Stimulated activated naive CD4-positive, alpha-beta T cell treated with Interleukin-2 at 50 U/mL for 16 hours (primary cell): Measurements from ENCODE around the gene TSPEAR.
"Not testable (repeated sequence)": the region's sequence is repeated elsewhere in the genome, so short reads cannot be mapped to it uniquely, and the experiment has no call there.

ENCODE experiments used
- DNase-seq: peaks from one replicate; lab custom pipeline; 2025; lab: John Stamatoyannopoulos, UW

Gene TSPEAR

GRCh38 chr21:44589094-44589493 is 122.3 kb downstream of the TSPEAR start:
- no peak for DNase-seq

DNA sequence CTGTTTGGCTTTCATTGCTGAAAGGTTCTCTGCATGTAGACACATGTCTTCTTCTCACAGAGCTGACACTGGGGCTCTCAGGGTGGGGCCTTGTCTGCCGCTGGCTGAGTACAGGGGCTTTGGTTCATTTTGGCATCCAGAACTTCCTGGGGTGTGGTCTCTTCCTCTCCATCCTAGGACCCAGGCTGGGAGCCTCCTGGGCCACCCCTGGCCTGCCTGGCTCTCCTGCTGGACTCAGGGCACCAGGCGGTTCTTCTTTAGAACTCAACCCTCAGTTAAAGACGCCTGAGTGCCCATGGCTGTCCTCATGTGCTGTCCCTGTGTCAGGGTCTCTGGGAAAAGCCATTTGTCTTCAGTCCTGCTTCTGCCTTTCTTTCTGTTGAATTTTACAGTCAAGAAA is 125.5 kb downstream of the TSPEAR start:
- DNase-seq: no peak

GRCh38 chr21:44583800-44584147 is 127.6 kb downstream of the TSPEAR start:
- DNase-seq: peak; percentile 4

DNA sequence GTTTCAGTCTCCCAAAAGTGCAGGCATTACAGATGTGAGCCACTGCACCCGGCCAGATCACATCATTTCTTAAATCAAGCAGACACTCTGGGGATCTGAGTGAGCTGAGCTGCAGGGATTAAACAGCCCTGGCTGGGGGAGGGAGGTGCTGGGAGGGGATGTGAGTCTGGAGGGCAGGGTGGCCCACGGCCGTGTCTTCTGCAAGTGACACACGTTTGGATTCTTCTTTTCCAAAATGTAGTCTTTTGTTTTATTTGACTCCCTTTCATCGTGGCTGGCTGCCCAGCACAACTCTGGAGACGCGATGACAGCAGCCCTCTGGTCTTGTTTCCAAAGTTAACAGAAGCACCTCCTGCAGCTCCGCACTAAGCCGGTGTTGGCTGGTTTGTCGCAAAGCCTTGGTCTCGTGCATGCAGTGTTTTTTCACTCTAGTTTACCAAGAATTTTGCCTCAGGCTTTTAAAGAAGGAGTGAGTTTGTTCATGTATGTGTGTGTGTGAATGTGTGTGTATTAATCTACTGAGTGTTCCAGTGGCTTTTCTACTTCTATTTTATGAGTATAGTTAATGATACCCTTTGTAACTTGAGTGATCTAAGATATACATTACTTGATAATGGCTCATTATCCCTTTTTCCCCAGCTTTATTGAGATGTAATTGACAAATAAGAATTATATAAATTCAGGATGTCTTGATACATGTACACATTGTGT is 128.1 kb downstream of the TSPEAR start:
- DNase-seq: no peak

DNA sequence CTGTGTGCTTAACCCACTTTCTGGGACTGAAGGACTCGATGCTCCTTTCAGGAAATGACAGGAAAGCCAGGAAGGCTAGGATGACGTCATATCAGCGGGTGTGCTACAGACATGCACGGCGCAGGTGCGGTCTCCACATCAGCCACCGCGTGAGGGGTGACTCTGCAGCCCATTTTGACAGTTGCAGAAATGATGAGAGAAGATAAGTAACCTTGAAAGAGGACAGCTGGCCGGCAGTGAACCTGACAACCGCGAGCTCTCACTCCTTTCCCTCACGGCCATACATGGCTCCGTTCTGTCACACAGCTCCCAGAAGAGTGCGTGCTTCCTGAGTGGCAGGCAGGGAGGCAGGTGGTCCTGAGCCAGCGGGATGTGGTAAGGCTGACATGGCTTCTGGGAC is 129.3 kb downstream of the TSPEAR start:
- DNase-seq: no peak

GRCh38 chr21:44581158-44581557 is 130.2 kb downstream of the TSPEAR start:
- no peak for DNase-seq

- not testable (repeated sequence) for DNase-seq
These were observed 131.0 kb downstream of the TSPEAR start, which contains the start of gene KRTAP10-5 for GRCh38 chr21:44580231-44580821. KRTAP10-5 (minus strand) TSS chr21:44580604; CDS start chr21:44580578, 26 bp downstream.

DNA sequence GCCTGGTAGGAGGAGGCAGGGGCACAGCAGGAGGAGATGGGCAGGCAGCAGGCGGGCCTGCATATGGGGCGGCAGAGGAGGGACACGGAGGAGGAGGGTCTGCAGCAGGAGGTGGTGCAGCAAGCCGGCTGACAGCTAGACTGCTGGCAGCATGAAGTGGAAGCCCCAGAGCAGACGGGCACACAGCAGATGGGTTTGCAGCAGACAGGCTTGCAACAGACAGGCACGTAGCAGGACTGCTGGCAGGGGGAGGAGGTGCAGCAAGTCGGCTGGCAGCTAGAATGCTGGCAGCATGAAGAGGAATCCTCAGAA is 131.6 kb downstream of the TSPEAR start:
- no peak for DNase-seq

- no peak for DNase-seq
These were observed 132.1 kb downstream of the TSPEAR start for GRCh38 chr21:44579056-44579832.

- no peak for DNase-seq
These were observed 132.9 kb downstream of the TSPEAR start for GRCh38 chr21:44578371-44579055.

- no peak for DNase-seq
These were observed 135.3 kb downstream of the TSPEAR start for GRCh38 chr21:44576025-44576420.

- DNase-seq: no peak
These were observed 135.9 kb downstream of the TSPEAR start for GRCh38 chr21:44575307-44576024.

DNA sequence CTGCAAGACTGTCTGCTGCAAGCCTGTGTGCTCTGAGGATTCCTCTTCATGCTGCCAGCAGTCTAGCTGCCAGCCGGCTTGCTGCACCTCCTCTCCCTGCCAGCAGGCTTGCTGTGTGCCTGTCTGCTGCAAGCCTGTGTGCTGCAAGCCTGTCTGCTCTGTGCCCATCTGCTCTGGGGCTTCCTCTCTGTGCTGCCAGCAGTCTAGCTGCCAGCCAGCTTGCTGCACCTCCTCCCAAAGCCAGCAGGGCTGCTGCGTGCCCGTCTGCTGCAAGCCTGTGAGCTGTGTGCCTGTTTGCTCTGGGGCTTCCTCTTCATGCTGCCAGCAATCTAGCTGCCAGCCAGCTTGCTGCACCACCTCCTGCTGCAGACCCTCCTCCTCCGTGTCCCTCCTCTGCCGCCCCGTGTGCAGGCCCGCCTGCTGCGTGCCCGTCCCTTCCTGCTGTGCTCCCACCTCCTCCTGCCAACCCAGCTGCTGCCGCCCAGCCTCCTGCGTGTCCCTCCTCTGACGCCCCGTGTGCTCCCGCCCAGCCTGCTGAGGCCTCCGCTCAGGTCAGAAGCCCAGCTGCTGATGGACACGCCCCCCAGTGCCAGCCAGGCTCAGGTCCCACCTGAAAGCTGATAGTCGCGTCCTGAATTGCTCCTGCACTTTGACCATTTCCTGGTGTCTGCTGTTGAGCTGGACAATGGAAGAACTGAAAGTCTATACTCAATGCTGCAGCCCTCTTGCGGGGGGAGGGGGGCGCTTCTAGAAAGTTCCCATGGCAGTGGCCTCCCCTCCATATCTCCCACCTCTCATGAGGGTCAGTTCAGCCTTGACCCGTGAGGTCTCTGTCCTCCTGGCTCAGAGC is 136.7 kb downstream of the TSPEAR start:
- DNase-seq: no peak

- not testable (repeated sequence) for DNase-seq
These were observed 137.5 kb downstream of the TSPEAR start, which contains the start of gene KRTAP10-4 for GRCh38 chr21:44573630-44574456. KRTAP10-4 (plus strand) TSS chr21:44573729; CDS start chr21:44573759, 30 bp downstream.

GRCh38 chr21:44572959-44573583 is 138.3 kb downstream of the TSPEAR start:
- no peak for DNase-seq

DNA sequence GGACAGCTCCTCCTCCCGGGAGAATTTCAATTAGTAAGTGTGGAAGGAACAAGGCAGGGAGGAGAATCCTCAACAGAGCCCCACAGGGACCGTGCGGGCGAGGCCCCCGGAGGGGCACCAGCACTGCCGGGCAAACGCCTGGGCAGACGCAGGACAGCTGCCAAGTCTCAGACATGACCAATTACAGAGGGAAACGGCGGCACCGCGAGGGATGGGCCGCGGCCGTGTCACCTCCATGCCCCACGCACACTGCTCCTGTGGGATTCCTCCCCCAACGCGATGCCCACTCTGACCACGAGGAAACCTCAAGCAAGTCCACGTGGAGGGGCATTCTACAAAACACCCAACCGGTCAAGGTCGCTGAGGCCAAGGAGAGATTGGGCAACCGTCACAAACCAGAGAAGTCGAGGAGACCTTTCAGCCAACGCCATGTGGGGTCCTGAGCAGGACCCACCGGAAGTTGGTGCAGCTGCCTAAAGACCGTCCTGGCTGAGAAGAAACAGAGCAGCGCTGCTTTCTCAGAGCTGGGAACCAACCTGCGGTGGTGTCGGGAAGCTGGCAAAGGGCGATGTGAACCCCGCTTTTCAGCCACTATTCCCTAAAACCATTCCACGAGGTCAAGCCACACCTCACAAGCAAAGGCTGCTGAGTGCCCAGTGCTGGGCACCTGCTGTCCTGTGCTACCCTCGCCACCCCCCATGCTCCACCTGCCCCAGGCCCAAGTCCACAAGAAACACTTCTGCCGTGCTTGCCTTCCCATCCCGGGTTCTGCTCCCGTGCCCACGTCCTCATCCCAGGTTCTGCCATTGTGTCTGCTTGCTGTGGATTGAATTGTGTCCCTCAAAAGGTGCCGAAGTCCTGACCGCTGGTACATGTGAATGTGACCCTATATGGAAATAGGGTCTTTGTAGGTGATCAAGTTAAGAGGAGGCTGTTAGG is 139.3 kb downstream of the TSPEAR start:
- no peak for DNase-seq

- DNase-seq: no peak
These were observed 140.1 kb downstream of the TSPEAR start for GRCh38 chr21:44571296-44571695.

DNA sequence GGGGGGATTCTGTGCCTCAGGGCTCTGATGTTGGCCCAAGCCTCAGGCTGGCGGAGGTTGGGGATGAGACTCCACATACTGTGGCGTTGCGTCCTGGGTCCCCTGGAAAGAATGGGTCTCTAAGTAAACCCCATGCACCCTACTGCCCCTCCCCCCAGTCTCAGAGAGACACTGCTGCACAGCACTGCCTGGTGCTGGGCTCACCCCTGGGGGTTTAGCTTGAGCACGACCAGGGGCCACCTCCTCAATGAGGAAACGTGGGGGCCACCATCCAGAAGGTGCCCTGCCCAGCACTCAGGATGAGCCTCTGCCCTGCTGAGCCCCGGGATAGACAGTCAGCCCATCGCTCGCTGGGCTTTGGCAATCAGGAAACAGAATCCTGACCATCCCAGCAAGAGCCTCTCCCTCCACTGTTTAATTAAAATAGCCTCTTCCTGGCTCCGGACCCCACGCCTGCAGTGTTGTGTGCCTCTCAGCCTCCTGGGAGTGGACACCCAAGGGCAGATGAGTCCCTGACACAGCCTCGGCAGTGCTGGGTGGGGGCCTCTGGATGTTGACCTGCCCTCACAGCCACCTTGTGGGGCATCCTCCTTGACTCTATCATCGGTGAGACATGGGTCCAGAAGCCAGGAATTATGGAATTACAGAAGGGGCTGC is 141.4 kb downstream of the TSPEAR start:
- DNase-seq: no peak
